Measurements from ENCODE around the gene FAM89B.

Gene FAM89B

DNA sequence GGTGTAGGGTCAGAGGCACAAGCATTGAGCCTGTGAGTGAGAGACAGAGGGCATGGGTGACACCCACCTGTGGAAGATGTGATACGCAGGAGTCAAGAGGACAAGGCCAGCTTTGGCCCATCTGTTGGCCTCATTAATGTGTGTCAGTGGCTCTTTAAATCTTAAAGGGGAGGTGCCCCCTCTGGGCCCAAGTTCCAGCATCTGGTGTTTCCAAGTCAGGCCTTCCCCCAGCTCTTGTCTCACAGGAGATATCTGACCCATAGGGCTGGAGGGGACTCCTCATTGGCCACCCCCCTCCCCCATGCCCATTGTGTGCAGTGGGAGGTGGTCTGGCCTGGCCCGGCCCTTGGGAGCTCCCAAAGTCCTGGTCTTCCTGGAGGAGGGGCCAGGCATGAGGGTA is 14.3 kb downstream of the FAM89B start:
- DNase-seq (ENCODE audit: insufficient read length, low spot score) = no peak
- FAIRE-seq = peak; percentile 92

DNA sequence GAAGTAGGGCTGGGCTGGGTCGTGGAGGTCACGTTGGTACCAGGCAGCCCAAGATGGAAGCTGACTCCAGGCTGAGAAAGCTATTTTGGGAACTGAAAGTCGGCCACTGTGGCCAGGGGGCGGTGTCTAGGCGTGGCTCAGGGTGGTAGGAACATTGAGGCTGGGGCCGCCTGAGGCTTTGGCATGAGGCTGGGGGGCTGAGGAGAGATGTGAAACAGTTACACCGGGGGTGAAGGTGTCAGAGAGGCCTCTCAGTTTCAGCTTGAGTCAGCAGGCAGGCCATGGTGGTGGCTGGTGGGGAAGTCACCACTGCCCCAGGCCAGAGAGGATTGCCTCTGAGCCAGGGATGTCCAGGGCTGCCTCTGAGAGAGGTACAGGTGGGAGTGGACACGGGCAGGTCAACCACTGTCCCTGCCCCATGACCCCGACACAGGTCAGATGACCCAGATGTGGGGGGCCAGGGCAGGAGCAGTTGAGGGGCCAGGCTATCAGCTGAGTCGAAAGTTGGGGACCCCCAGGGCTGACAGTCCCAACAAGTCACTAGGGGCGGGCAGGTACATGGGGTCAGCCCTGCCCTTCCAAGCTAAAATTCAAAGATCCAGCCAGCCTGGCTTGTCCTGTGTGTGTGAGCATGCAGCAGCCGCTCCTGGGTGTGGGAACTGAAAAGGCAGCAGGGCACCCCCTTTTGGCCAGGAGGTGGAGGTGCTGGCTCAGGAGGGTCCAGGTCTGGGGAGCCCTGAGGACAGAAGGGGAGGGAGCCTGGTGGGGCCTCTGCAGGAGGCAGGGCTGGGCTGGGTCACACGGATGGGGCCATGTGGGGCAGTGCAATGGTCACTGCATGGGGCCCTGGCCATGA is 16.1 kb downstream of the FAM89B start:
- FAIRE-seq = no peak
- DNase-seq (ENCODE audit: insufficient read length, low spot score) = peak; percentile 100

DNA sequence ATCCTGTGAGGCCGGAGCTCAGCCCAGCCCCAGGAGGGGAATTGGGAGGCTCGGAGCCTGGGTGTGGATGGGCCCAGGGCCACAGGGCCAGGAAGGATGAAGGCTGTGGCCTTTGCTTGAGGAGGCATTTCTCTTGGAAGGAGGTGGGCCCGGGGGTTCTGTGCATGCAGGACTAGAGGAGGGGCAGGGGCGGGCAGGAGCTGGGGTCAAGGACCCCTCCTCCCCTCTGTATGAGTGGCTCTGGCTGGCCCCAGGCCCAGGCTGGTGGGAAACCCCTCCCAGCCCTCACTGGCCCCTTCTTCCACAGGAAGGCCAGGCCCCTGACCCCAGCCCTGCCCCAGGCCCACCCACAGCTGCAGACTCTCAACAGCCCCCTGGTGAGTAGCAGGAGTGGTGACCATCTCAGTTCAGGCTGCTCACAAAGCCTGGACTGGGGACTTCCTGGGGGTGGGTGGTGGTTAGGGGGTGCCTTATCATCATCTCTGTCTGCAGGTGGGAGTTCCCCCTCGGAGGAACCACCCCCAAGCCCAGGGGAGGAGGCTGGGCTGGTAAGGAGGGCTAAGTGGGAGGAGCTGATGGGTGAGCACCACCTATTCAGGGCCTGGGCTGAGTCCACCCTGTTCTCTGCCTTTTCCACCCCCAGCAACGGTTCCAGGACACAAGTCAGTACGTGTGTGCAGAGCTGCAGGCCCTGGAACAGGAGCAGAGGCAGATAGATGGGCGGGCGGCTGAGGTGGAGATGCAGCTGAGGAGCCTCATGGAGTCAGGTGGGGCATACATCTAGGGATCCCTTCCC is 17.3 kb downstream of the FAM89B start:
- FAIRE-seq = no peak
- no peak for DNase-seq (ENCODE audit: insufficient read length, low spot score)

DNA sequence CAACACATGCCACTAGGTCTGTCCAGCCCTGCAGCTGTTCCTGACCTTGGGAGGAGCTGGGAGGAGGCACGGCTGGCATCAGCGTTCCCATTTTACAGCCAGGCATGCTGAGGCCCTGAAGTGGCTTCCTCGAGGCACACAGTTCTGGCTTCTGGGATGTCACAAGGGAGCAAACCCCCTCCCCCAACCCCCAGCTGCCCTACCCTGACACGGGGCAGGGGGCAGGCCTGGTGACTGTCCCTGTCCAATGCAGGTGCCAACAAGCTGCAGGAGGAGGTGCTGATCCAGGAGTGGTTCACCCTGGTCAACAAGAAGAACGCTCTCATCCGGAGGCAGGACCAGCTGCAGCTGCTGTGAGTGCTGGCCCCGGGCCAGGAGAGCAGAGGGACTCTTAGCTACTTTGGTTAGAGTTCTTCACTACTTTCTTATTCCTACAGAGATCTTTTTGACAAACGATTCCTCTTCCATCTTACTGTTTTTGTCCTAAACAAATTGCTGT is 18.0 kb downstream of the FAM89B start:
- FAIRE-seq (no peak), DNase-seq (ENCODE audit: insufficient read length, low spot score) (no peak)

DNA sequence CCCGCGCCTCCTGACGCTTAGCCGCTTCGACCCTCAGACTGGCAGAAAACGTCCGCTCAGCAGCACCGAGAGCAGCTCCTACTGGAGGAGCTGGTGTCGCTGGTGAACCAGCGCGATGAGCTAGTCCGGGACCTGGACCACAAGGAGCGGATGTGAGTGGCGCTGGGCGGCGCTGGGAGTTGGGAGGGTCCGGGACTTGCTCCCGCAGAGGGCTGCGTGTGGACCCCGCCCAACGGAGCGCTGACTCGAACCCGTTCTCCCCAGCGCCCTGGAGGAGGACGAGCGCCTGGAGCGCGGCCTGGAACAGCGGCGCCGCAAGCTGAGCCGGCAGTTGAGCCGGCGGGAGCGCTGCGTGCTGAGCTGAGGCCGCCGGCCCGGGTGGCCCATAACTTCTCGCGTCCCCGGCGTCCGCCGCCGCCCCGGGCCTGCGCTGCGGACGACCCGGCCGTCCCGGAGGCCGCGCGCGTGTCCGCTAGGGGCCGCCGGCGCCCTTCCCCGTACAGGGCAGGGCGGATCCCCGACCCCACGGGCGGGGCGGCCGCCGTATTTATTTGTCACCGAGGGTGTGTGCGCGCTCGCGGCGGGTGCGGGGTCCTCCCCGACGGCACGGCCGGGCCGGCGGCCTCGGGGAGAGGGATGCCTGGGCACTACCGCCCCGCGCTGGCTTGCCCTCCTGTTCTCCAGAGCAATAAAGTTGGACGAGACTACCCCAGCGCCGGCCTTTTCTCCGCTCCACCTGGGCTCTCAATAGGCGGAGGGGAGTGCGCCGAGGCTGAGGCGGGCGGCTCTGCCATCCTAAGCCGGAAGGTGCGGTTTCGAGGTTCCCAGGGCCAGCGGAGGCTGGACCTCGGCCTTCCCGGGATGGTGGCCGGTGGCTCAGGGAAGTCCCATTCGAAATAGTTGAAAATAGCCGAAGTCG is 19.9 kb downstream of the FAM89B start:
- FAIRE-seq = no peak

DNA sequence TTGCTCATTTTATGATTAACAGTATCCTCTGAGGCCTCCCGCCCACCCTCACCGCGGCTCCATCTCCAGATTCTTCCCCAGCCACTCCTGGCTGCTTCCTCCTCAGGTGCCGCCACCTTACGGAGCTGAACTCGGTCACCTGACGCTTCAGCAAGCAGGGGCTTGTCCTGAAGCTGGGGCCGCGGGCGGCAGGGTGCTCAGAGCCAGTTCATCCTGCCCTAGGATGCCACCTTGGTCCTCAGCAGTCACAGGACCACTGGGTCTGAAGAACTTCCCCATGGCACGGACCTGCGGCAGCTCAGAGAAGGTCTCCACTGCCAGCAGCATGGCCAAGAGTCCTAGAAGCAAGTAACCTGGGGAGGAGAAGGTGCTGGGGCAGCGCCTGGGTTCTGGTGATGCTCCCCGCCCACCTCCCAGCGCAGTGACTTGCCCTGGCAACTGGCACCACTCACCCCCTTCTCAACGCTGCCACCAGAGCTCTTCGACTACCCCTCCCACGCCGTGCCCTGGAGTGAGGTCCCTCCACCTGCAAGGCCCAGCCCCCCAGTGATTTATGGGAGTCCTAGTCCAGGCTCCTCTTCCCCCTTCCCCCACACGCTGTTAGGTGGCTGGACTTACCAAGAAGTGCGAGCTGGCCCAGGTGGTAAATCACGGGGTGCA is 20.6 kb downstream of the FAM89B start:
- DNase-seq (ENCODE audit: insufficient read length, low spot score) (no peak), FAIRE-seq (no peak)

More for the DNA sequence above, 19.9 kb downstream of the FAM89B start:
- DNase-seq (ENCODE audit: insufficient read length, low spot score) = no peak

DNA sequence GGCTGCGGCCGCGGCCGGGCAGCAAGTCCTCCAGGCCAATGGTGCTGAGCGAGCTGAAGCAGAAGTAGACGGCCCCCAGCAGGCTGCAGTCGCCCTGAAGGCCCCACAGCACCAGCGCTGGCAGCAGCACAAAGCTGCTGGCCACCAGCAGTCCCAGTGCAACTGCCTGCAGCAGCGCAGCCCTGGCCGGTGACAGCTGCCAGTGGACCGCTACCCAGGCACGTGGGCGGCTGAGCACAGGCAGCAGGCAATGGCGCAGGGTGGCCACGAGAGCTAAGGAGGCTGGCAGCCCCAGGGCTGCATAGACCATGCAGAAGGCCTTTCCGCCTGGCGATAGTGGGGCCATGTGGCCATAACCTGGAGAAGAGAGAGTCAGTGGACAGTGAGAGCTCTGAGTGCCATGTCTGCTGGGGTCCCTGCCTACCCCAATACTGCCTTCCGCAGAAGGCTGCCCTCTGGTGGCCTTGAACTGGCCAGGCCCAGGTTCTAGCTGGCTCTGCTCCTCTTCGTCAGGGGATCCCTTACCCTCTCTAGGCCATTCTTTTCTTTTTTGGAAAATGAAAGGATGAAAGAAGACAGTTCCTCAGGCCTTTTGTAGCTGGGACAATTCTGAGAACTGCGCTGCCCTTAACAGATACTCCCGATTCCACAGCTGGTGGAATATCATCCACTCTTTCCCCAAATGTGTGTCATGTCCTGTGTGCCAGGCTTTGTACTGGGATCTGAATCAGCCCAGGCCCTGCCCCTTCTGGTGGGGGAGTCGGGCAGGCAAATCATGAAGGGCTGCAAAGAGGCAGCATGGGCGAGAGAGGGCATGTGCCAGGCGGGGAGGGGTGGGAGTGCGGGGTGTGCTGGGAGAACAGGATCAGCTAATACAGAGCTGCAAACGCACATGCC is 21.4 kb downstream of the FAM89B start:
- DNase-seq (ENCODE audit: insufficient read length, low spot score) = peak; percentile 77
- peak; percentile 78 for FAIRE-seq

DNA sequence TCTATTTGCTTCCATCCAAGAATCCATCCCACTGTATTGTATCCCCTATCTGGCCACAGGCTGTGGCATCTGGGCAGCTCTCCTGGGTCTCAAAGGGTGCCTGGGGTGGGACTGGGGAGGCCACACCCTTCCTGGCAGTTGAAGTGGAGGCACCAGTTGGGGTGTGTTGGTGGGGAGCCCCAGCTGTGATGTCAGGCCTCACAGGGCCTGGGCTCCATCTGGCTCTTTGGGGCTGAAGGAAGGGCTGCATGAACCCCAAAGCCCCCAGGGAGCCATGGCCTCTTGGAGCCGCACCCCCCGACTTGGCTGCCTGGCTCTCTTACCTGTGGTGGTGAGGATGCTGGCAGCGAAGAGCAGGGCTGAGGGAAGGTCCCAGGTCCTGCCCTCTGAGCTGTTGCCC is 22.8 kb downstream of the FAM89B start:
- DNase-seq (ENCODE audit: insufficient read length, low spot score) = no peak
- no peak for FAIRE-seq

DNA sequence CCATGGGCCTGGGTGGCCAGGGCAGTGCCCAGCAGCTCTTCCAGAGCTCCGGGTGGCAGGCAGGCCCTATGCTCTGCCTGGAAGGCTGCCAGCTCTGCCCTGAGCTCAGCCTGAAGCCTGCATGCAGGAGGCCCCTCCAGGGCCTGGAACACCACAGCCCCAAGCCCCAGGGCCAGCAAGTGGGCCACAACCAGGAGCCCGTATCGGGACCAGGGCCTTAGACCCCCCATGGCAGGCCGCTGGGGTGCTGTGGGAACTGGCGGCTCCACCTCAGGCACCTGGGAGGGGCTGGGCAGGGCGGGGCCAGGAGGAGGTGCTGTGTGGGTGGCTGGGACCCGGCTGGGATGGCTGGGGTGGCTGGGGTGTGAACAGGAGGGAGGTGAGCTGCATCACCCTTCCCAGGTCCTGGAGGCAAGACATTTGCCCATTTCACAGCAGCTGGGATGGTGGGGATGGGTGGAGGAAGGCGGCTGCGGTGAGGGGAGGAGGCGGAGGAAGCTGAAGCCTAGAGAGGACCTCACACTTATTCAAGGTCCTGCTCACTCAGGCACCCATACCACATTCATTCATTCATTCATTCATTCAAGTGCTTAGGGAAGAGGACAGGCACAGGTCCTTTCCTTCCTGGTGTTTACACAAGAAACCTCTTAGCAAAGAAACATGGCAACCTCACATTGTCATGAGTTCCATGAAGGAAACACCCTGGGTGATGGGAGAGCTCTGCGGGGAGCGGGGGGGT is 23.4 kb downstream of the FAM89B start, which contains the start of gene KCNK7:
Gene KCNK7, minus strand, starts transcription at position 258 of the 739 bp plus-strand sequence. Its CDS starts 28 bp downstream, at position 230.
- DNase-seq (ENCODE audit: insufficient read length, low spot score) = no peak
- FAIRE-seq = no peak

DNA sequence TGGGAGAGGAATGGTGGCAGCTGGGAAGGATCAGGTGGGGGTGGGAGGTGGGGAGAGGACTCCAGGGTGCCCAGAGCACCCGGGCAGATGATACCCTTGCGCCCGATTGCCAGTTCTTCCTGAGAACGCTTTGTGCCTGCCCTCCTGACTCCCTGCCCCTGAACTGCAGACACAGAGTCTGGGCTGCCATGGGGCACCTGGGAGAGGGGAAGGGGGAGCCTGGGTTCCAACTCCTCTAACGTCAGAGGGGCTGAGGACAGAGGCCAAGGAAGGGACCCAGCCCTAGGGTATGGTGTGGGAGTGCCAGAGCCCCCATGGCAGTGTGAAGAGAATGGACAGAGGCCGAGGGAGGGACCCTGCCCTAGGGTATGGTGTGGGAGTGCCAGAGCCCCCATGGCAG is 24.2 kb downstream of the FAM89B start:
- FAIRE-seq = no peak
- DNase-seq (ENCODE audit: insufficient read length, low spot score) = no peak

DNA sequence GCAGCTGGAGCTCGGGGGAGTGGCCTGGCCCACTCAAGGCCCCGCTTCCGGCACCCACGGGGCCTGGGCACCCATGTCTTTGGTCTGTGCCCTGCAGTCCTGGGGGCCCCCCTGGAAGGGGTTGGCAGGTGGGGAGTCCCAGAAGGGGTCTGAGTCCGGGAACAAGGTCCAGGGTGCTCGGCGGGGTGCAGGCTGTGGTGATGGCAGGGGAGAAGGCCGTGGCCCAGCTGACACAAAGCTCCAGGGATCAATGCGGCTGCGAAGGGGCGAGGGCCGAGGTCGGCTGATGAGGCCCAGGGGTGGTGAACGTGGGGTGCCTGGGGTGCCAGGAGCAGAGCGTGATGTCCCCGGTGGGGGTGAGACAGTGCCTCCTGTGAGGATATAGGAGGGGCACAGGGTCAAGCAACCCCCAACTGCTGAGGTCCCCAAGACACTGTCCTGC is 25.9 kb downstream of the FAM89B start:
- no peak for FAIRE-seq
- no peak for DNase-seq (ENCODE audit: insufficient read length, low spot score)

DNA sequence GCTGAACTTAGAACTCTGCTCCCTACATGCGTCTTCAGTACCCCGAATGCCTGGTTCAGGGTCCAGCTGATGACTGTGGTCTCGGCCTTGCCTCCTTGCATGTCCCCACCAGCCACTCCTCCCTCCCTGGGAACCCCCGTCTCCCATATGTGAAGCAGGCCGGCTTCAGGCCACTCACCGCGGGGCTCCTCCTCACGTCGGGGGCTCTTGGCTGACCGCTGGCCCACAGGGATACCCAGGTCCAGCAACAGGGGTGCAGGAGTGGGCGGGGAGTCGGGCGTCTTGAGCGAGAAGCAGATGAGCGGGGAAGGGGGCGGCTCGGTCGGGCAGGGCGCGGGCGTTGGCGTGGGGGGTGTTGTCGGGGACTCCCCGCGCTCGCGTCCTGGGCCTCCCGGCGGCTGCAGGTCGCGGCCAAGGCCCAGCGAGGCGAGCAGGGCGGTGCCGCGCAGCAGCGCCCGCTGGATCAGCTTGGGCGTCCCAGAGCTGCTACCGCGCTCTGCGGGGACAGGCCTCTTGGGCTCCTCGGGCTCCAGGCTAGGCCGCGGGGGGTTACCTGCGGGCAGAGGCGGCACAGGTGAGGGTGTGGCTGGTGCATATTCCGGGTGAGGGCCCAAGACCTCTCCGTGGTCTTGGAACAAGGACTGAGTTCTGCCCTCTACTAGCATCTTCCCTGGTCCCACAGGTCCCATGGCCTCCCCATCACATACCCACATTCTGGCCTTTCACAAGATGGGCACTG is 27.0 kb downstream of the FAM89B start:
- FAIRE-seq (no peak), DNase-seq (ENCODE audit: insufficient read length, low spot score) (no peak)

DNA sequence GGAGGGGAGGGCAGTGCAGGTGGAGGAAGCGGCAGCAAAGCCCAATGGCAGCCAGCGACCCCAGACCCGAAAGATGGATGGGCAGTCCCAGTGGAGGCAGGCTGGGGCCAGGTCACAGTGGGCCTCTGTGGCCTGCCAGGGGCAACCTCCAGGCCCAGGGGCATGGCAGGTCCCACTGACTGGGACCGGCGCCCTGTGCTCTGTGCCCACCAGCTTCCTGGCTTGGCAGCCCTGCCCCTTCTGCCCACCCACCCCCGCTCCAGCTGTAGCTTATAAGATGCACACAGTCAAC is 27.6 kb downstream of the FAM89B start:
- FAIRE-seq = no peak
- DNase-seq (ENCODE audit: insufficient read length, low spot score) = no peak

DNA sequence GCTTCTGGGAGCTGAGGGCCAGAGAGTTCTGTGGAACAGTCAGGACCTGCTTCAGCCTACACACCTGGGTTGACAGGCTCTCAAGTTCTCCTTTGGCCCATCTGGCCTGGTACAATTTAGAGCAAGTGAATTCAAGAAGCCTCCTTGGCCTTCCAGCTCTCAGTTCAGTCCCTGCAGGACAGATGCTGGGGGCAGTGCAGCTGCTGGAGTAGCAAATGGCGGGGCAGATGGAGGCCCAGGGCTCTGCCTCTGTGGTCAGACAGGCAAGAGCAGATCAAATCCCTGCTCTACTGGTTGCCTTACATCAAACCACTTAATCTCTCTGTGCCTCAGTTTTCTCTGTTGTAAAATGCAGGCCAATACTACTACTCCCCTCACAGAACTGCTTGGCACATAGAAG is 31.9 kb downstream of the FAM89B start:
- FAIRE-seq (no peak), DNase-seq (ENCODE audit: insufficient read length, low spot score) (no peak)

DNA sequence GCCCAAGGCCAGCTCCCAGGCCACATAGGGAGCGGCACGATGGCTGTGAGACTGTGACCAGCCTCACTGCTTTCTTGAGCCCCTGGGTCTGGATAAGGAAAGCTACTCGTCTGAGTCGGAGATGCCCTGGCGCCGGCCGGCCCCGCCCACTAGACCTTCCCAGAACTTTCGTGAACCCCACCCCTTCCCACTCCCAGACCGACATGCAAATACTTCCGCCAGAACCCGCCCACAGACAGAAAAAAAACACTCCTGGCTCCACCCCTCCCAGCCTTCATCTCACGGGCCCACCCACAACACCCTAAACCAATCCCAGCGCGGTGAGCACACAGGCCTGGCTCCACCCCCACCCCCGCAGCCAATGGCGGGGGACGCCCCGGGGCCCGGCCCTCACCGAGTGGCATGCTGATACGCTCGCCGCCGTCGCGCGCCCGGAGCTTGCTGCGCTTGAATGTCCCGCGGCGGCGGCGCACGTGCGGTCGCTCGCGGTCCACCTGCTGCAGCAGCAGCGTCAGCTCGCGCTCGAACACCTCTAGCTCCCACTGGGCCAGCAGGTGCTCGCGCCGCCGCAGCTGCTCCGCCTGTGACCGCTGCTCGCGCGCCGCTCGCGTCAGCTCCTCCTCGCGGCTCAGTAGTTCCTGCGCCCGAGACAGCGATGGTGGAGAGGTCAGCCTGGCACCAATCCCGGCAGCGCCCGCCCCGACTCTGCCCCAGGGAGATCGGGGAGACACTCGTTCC is 34.7 kb downstream of the FAM89B start:
- DNase-seq (ENCODE audit: insufficient read length, low spot score) (no peak), FAIRE-seq (no peak)

DNA sequence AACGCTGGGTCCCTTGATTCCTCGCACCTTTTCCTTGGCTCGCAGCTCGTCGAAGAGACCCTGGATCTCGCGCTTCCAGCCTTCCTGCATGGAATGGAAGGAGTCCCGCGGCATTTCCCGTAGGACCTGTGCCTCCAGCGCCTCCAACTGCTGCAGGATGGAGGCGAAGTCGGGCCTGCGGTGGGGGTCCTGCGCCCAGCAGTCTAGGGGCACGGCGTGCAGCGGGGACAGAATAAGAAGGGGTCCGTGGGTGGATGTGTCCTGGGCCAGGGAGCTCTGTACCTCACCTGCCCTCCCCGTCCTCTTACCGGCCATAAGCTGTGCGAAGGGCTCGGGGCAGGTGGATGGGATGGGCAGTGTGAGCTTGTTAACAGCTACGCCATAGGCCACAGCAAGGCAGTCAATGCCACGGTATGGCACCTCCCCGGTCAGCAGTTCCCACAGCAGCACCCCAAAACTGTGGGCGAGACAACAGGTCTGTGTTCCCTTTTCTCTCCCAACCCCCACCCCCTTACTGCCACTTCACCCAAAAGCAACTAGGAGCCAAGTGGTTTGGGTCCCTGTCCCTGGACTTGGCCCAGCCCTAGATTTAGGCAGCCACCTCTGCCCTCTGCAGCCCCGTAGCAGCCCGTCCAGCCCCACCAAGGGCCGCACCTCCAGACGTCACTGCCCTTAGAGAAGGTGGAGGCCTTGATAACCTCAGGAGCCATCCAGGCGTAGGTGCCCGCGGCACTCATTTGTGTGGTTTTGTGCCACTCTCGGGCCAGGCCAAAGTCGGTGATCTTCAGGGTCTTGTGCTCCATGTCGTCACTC is 35.5 kb downstream of the FAM89B start:
- DNase-seq (ENCODE audit: insufficient read length, low spot score) = no peak

More for the DNA sequence above, 35.5 kb downstream of the FAM89B start:
- no peak for FAIRE-seq
